Measurements from ENCODE around the gene DNAAF2. TPM values are rescaled to one million over a fixed set of nuclear protein-coding genes. Genes with fewer than 3 reads are reported as not detected.

The DNAAF2 gene
- total and polyA plus RNA-seq, 2 donors (not counting 1 experiment from before 2014, with no cell fraction given): 8.5 to 26.9 TPM

DNA sequence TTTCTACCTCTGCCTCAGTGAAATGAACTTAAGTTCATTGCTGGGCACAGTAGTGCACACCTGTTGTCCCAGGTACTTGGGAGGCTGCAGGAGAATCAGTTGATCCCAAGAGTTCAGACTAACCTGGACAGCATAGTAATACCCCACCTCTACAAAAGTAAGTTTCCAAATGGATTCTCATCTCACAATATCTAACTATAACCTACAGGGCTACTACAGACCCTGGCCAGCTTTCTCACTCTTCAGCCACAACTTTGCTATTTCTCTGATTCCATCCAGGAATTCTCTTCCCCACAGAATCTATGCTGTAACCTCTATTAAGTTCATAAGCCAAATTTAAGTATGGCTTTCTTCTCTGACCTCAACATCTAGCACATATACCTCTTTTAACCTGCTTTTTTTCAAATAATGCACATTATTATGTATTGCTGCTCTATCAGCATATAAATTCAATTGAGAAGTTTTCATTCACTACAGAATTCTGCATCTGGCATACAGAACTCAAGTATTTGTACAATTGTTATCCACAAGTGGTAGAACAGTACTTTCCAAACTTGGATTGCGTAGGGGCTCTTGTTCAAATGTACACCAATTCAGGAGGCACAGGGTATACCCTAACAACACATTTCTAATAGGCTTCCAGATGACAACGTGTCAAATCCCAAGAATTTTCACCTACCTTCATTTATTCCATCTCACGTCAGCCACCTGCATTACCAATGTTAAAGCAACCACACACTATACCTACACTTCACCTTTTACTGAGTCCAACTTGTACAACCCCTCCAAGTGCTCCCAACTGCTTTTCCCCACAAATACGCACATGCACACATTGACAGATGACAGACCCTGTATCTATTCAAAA lies 52.7 kb downstream of the DNAAF2 start:
- peaks cover 55% of the 10 kb centered on the region for H4K20me1 ChIP-seq (ENCODE audit: control insufficient read depth, insufficient read depth, low read length, poor library complexity, severe bottlenecking)
- peaks cover 87% of the 10 kb centered on the region for H3K79me2 ChIP-seq (ENCODE audit: control insufficient read depth, insufficient read depth, low read length)
- POLR2A ChIA-PET: no interaction called here

More for the DNA sequence above, 52.7 kb downstream of the DNAAF2 start:
- no peak overlapping the region for H3K4me2 ChIP-seq (replicated peaks; ENCODE audit: low read depth, low read length, poor library complexity, severe bottlenecking)
- DNase-seq (no peak), ATAC-seq (ENCODE audit: low read depth) (no peak)
- no peaks in the 10 kb centered on the region for H3K9me3 ChIP-seq (ENCODE audit: control extremely low read depth in 1 of 3, control insufficient read depth in 2 of 3, insufficient read depth in 1 of 3, low read length in 2 of 3)
- H3K36me3 ChIP-seq (replicated peaks in 1 of 2; ENCODE audit: control extremely low read depth in 1 of 2, control insufficient read depth in 1 of 2, extremely low read depth in 1 of 2, insufficient read depth in 2 of 2, low read length in 1 of 2): peaks cover 12 to 32% of the 10 kb centered on the region in 2 experiments
- intact Hi-C loops (cut with micrococcal nuclease): loop anchor here (10.0 kb wide), 1 partner anchor 952 kb away; the partner anchor contains the start of gene MAP4K5
- no peak overlapping the region for H3K4me3 ChIP-seq (ENCODE audit: control extremely low read depth in 1 of 5, extremely low read depth in 1 of 5, insufficient read depth in 1 of 5, low read depth in 2 of 5, low read length in 4 of 5)
- TF ChIP-seq EZH2 (IDR thresholded peaks at IDR 0.05; ENCODE audit: borderline replicate concordance, insufficient read depth, low read depth, low read length, poor library complexity, severe bottlenecking) (no peak), CTCF (IDR thresholded peaks at IDR 0.05) (no peak)
- H3K4me3 Mint-ChIP-seq: peak overlapping the region; percentile 1
- H2AFZ ChIP-seq (ENCODE audit: insufficient read depth, low read depth, low read length, poor library complexity, severe bottlenecking): no peak overlapping the region
- no peaks in the 10 kb centered on the region for H3K9me3 Mint-ChIP-seq (ENCODE audit: insufficient read depth)
- peak overlapping the region; percentile 32 for H3K27ac Mint-ChIP-seq
- CTCF ChIA-PET: interaction anchor here (1.1 kb wide), 1 partner anchor 247 kb away, joined by 3 read pairs; no protein-coding TSS in a partner anchor
- H3K27me3 Mint-ChIP-seq: no peaks in the 10 kb centered on the region
- H3K4me1 Mint-ChIP-seq: peaks cover 57% of the 10 kb centered on the region
- H3K27ac ChIP-seq (ENCODE audit: low read length in 2 of 2): no peak overlapping the region
- H3K27me3 ChIP-seq (replicated peaks in 1 of 4; ENCODE audit: control extremely low read depth in 1 of 4, control insufficient read depth in 3 of 4, insufficient read depth in 4 of 4, low read length in 3 of 4): no peaks in the 10 kb centered on the region
- WGBS (ENCODE audit: insufficient coverage): 89% methylated on average over 3 of the region's 4 CpGs
- H3K9ac ChIP-seq (ENCODE audit: low read length): no peak overlapping the region
- H3K4me1 ChIP-seq (ENCODE audit: control insufficient read depth in 2 of 2, insufficient read depth in 2 of 2, low read length in 2 of 2): peaks cover 17 to 24% of the 10 kb centered on the region in 2 donors

Data from B cell (primary cell).